SIG-M5 treated with dmso at 0.1 percent for 504 hours (cell line): ENCODE results near the gene SGK1.

Source experiments
- DNase-seq: peaks from one replicate; lab custom pipeline; 2025; ENCODE audit not compliant: unreplicated experiment; lab: John Stamatoyannopoulos, UW

The SGK1 gene

GRCh38 chr6:134317471-134318131 lies at the start of gene SGK1:
Gene SGK1, minus strand, starts transcription at chr6:134318112. Its CDS starts 652 bp downstream, at chr6:134317460.
- no peak for DNase-seq

GRCh38 chr6:134363323-134364039 lies 45.6 kb upstream of the SGK1 start:
- no peak for DNase-seq

- DNase-seq, result no peak
Observed at GRCh38 chr6:134361011-134361410, 43.1 kb upstream of the SGK1 start.

GRCh38 chr6:134359302-134359701 lies 41.4 kb upstream of the SGK1 start:
- DNase-seq, result no peak

- no peak for DNase-seq
Observed at GRCh38 chr6:134358320-134358719, 40.4 kb upstream of the SGK1 start.

- DNase-seq, result no peak
Observed at GRCh38 chr6:134357022-134357487, 39.1 kb upstream of the SGK1 start.

- no peak for DNase-seq
Observed at GRCh38 chr6:134356405-134356804, 38.5 kb upstream of the SGK1 start.

- DNase-seq, result no peak
Observed at GRCh38 chr6:134352786-134353480, 35.0 kb upstream of the SGK1 start.

GRCh38 chr6:134351615-134352474 lies 33.9 kb upstream of the SGK1 start:
- DNase-seq, result no peak

GRCh38 chr6:134347885-134348805 lies 30.2 kb upstream of the SGK1 start:
- no peak for DNase-seq

GRCh38 chr6:134346932-134347545 lies 29.1 kb upstream of the SGK1 start:
- DNase-seq, result no peak

GRCh38 chr6:134345789-134346188 lies 27.9 kb upstream of the SGK1 start:
- DNase-seq, result no peak

GRCh38 chr6:134343066-134343465 lies 25.2 kb upstream of the SGK1 start:
- DNase-seq, result no peak

- no peak for DNase-seq
Observed at GRCh38 chr6:134341999-134342567, 24.2 kb upstream of the SGK1 start.

GRCh38 chr6:134340179-134340975 lies 22.5 kb upstream of the SGK1 start:
- no peak for DNase-seq

GRCh38 chr6:134339216-134339615 lies 21.3 kb upstream of the SGK1 start:
- no peak for DNase-seq

- DNase-seq, result no peak
Observed at GRCh38 chr6:134331256-134331655, 13.3 kb upstream of the SGK1 start.

- no peak for DNase-seq
Observed at GRCh38 chr6:134330555-134330954, 12.6 kb upstream of the SGK1 start.
